ENCODE results near the gene NT5M. TPM values are rescaled to one million over a fixed set of nuclear protein-coding genes. Genes with fewer than 3 reads are reported as not detected.
A peak's percentile ranks its signal among the peaks of the same experiment; 100 is the strongest.

The NT5M gene
- total RNA-seq, 1 experiment from 2014 or later, result 10.2 TPM

DNA sequence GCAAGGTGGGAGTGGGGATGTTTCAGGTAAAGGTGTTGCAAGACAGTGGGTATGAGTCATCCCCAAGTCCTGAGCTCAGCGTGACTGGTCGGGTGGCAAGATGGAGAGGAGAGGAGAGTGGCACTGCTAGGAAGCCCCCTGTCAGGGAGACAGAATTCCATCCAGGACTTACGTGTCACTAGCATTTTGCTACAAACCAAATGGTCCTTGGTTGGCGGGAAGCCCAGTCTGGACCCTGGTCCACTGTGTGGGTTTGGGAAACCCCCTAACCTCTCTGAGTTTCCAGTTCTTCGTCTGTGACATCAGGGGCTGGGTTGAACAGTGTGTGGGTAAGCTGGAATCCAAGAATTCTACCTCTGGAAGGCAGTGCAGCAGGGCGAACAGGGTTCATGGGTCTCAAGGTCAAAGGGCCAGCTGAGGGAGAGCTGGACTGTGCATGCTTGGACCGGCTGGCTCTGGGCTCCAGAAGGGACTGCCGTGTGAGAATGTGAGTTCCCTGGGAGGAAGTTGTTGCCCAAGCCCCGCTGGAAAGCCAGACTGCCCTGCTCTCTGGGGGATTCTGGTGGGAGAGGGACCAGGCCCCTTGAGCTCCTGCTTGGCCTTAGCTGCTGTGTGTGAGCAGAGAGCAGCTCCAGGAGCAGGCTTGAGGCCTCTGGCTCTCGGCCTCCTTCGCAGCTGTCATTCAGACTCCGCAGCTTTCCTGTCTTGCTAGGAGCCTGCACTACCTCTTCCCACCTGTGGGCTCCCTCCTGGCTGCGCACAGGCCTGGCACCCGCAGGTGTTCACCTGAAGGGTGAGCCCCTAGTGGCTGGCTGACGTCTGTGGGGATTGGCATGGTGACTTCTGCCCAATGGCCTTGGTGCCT is 84.6 kb downstream of the NT5M start:
- BruUV-seq (replicated peaks), result no TSS peak
- intact Hi-C loops (cut with micrococcal nuclease), result no loop called here
- ATAC-seq (peak; percentile 99), DNase-seq (ENCODE audit: low read depth, low spot score) (peak; percentile 90)
- Histone ChIP-seq H3K36me3 (ENCODE audit: control insufficient read depth in 1 of 2, insufficient read depth in 2 of 2, low read length in 2 of 2) (no peaks in the 10 kb centered on the region), H3K9me3 (ENCODE audit: control insufficient read depth in 1 of 2, insufficient read depth in 1 of 2, low read depth in 1 of 2, low read length in 2 of 2) (no peaks in the 10 kb centered on the region; a peak in 1 of 4 replicates), H3K4me1 (ENCODE audit: control insufficient read depth in 1 of 2, insufficient read depth in 2 of 2, low read length in 2 of 2) (peaks cover 14 to 25% of the 10 kb centered on the region in 2 experiments), H3K79me2 (ENCODE audit: insufficient read depth, low read length) (no peaks in the 10 kb centered on the region), H3K9me2 (ENCODE audit: insufficient read depth) (no peaks in the 10 kb centered on the region), H3K27me3 (ENCODE audit: insufficient read depth, low read length) (no peaks in the 10 kb centered on the region), H4K20me1 (ENCODE audit: insufficient read depth) (no peaks in the 10 kb centered on the region), H3K27ac (ENCODE audit: low read depth, low read length) (peak overlapping the region; percentile 34; the same call in 1 of the 2 replicates), H3K4me2 (ENCODE audit: low read length) (peak overlapping the region; percentile 63), H3K4me3 (replicated peaks in 1 of 2; ENCODE audit: low read depth in 1 of 2, low read length in 2 of 2) (peak overlapping the region in 1 of 2 experiments; percentile 9; a peak in 1 of 4 replicates), H2AFZ (ENCODE audit: low read depth, low read length, poor library complexity, severe bottlenecking) (peak overlapping the region; percentile 95), H3K9ac (ENCODE audit: low read length) (no peak overlapping the region)
- CTCF ChIA-PET, result interaction anchor here (0.7 to 1.6 kb wide), 10 partner anchors 9 to 109 kb away, joined by 3 to 8 read pairs (median 3); partner anchors contain the start of gene RASD1
- POLR2A ChIA-PET, result interaction anchor here (0.6 to 1.1 kb wide), 2 partner anchors 109 to 534 kb away, joined by 3 read pairs; partner anchors contain the start of gene RASD1
- RAD21 ChIA-PET (ENCODE audit: low non-redundant PET in 1 of 2, low total read pairs in 2 of 2, uncharacterized antibody in 2 of 2, unreplicated experiment in 2 of 2), result no interaction called here
- TF ChIP-seq POLR2A (IDR thresholded peaks at IDR 0.05; ENCODE audit: borderline replicate concordance, extremely low read depth, insufficient read depth, insufficient read length), result no peak
- no peak for TF ChIP-seq TCF7L2 (IDR thresholded peaks at IDR 0.05; ENCODE audit: borderline replicate concordance, extremely low read depth, insufficient read depth, insufficient read length)
- no peak for TF ChIP-seq EGR1 (IDR thresholded peaks at IDR 0.05; ENCODE audit: low read depth)
- TF ChIP-seq ZNF274 (IDR thresholded peaks at IDR 0.05; ENCODE audit: low read depth, low read length), result no peak
- TF ChIP-seq SIN3A (IDR thresholded peaks at IDR 0.05; ENCODE audit: low read depth), result no peak
- peak; percentile 70 for TF ChIP-seq CEBPB (IDR thresholded peaks at IDR 0.05; ENCODE audit: low read depth)
- TF ChIP-seq, protein P1, sequence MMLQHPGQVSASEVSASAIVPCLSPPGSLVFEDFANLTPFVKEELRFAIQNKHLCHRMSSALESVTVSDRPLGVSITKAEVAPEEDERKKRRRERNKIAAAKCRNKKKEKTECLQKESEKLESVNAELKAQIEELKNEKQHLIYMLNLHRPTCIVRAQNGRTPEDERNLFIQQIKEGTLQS (IDR thresholded peaks at IDR 0.05), result no peak
- no peak for TF ChIP-seq SRF (IDR thresholded peaks at IDR 0.05; ENCODE audit: low read depth)
- TF ChIP-seq YY1 (IDR thresholded peaks at IDR 0.05; ENCODE audit: extremely low read depth, insufficient replicate concordance, low read depth, low read length), result peak; percentile 36
- TF ChIP-seq ELF1 (IDR thresholded peaks at IDR 0.05; ENCODE audit: borderline replicate concordance, low read depth), result no peak
- peak; percentile 44; the same call in 1 of the 2 replicates for TF ChIP-seq POLR2AphosphoS5 (IDR thresholded peaks at IDR 0.05; ENCODE audit: low read depth, low read length)
- TF ChIP-seq RAD21 (IDR thresholded peaks at IDR 0.05; ENCODE audit: low read depth), result peak; percentile 66
- TF ChIP-seq, protein P2, sequence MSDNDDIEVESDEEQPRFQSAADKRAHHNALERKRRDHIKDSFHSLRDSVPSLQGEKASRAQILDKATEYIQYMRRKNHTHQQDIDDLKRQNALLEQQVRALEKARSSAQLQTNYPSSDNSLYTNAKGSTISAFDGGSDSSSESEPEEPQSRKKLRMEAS (IDR thresholded peaks at IDR 0.05), result peak; percentile 76
- 0 out of 2 replicates have a peak, but pooled peaks have one; percentile 36 for TF ChIP-seq ZFX (IDR thresholded peaks at IDR 0.05)
- TF ChIP-seq JUND (IDR thresholded peaks at IDR 0.05), result no peak
- no peak for TF ChIP-seq FOSL1 (IDR thresholded peaks at IDR 0.05; ENCODE audit: low read depth)
- TF ChIP-seq, protein P3, sequence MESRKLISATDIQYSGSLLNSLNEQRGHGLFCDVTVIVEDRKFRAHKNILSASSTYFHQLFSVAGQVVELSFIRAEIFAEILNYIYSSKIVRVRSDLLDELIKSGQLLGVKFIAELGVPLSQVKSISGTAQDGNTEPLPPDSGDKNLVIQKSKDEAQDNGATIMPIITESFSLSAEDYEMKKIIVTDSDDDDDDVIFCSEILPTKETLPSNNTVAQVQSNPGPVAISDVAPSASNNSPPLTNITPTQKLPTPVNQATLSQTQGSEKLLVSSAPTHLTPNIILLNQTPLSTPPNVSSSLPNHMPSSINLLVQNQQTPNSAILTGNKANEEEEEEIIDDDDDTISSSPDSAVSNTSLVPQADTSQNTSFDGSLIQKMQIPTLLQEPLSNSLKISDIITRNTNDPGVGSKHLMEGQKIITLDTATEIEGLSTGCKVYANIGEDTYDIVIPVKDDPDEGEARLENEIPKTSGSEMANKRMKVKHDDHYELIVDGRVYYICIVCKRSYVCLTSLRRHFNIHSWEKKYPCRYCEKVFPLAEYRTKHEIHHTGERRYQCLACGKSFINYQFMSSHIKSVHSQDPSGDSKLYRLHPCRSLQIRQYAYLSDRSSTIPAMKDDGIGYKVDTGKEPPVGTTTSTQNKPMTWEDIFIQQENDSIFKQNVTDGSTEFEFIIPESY (IDR thresholded peaks at IDR 0.05; ENCODE audit: extremely low read depth, insufficient replicate concordance, low read length), result no peak
- TF ChIP-seq, protein P4, sequence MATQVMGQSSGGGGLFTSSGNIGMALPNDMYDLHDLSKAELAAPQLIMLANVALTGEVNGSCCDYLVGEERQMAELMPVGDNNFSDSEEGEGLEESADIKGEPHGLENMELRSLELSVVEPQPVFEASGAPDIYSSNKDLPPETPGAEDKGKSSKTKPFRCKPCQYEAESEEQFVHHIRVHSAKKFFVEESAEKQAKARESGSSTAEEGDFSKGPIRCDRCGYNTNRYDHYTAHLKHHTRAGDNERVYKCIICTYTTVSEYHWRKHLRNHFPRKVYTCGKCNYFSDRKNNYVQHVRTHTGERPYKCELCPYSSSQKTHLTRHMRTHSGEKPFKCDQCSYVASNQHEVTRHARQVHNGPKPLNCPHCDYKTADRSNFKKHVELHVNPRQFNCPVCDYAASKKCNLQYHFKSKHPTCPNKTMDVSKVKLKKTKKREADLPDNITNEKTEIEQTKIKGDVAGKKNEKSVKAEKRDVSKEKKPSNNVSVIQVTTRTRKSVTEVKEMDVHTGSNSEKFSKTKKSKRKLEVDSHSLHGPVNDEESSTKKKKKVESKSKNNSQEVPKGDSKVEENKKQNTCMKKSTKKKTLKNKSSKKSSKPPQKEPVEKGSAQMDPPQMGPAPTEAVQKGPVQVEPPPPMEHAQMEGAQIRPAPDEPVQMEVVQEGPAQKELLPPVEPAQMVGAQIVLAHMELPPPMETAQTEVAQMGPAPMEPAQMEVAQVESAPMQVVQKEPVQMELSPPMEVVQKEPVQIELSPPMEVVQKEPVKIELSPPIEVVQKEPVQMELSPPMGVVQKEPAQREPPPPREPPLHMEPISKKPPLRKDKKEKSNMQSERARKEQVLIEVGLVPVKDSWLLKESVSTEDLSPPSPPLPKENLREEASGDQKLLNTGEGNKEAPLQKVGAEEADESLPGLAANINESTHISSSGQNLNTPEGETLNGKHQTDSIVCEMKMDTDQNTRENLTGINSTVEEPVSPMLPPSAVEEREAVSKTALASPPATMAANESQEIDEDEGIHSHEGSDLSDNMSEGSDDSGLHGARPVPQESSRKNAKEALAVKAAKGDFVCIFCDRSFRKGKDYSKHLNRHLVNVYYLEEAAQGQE (IDR thresholded peaks at IDR 0.05; ENCODE audit: low read depth), result no peak
